Measurements from ENCODE around the gene GAL3ST3. TPM values are rescaled to one million over a fixed set of nuclear protein-coding genes. Genes with fewer than 3 reads are reported as not detected.
"Not testable (repeated sequence)": the region's sequence is repeated elsewhere in the genome, so short reads cannot be mapped to it uniquely, and the experiment has no call there.

GAL3ST3 gene
- total RNA-seq (not detected), polyA plus RNA-seq (not detected)

GRCh38 chr11:66048547-66049323, at the start of gene GAL3ST3:
GAL3ST3 (minus strand) TSS chr11:66049161; CDS start chr11:66045415, 3,746 bp downstream.
- DNase-seq (no peak), ATAC-seq (ENCODE audit: low read depth in 2 of 2) (no peak)
- no peaks in the 10 kb centered on the region for H3K27me3 ChIP-seq (ENCODE audit: control insufficient read depth, insufficient read depth, low read length)
- no peak within 1 kb of the TSS for H3K4me3 ChIP-seq (ENCODE audit: low read depth, low read length)
- Mint-ChIP-seq H3K9me3 (peaks cover 0 to 2% (median 0%) of the 10 kb centered on the region in 7 donors), H3K27me3 (peaks cover 22% of the 10 kb centered on the region), H3K4me3 (peak within 1 kb of the TSS in 2 of 4 donors; percentile 29 to 90), H3K27ac (peak within 1 kb of the TSS in 1 of 3 donors; percentile 9), H3K4me1 (peaks cover 10 to 49% (median 24%) of the 10 kb centered on the region in 4 donors), H3K36me3 (peaks cover 9% of the 10 kb centered on the region)
- H3K4me1 ChIP-seq (ENCODE audit: control insufficient read depth, insufficient read depth, low read length, poor library complexity, severe bottlenecking), result peaks cover 34% of the 10 kb centered on the region
- no peak within 1 kb of the TSS for H3K27ac ChIP-seq (ENCODE audit: insufficient read depth, low read length, poor library complexity, severe bottlenecking)
- H3K36me3 ChIP-seq (ENCODE audit: control insufficient read depth, insufficient read depth, low read length), result no peaks in the 10 kb centered on the region
- no peaks in the 10 kb centered on the region for H3K9me3 ChIP-seq (ENCODE audit: control insufficient read depth in 2 of 2, low read length in 2 of 2)

GRCh38 chr11:66092125-66092524, 43.2 kb upstream of the GAL3ST3 start:
- H3K4me1 Mint-ChIP-seq, result peaks cover 10 to 59% (median 33%) of the 10 kb centered on the region in 4 donors
- H3K36me3 ChIP-seq (ENCODE audit: control insufficient read depth, insufficient read depth, low read length); H3K4me3 Mint-ChIP-seq; H3K27ac Mint-ChIP-seq; H3K9me3 Mint-ChIP-seq; H3K27me3 ChIP-seq (ENCODE audit: control insufficient read depth, insufficient read depth, low read length); DNase-seq; H3K27ac ChIP-seq (ENCODE audit: insufficient read depth, low read length, poor library complexity, severe bottlenecking); ATAC-seq (ENCODE audit: low read depth in 2 of 2); H3K9me3 ChIP-seq (ENCODE audit: control insufficient read depth in 2 of 2, low read length in 2 of 2); H3K4me3 ChIP-seq (ENCODE audit: low read depth, low read length); H3K27me3 Mint-ChIP-seq: not testable (repeated sequence)
- peaks cover 15% of the 10 kb centered on the region for H3K36me3 Mint-ChIP-seq
- H3K4me1 ChIP-seq (ENCODE audit: control insufficient read depth, insufficient read depth, low read length, poor library complexity, severe bottlenecking), result peaks cover 25% of the 10 kb centered on the region

GRCh38 chr11:66090288-66090687, 41.3 kb upstream of the GAL3ST3 start:
- Mint-ChIP-seq H3K4me1 (peaks cover 10 to 61% (median 39%) of the 10 kb centered on the region in 4 donors), H3K4me3 (peak overlapping the region in 3 of 4 donors; percentile 22 to 62 (median 51)), H3K9me3 (peaks cover 0 to 1% (median 0%) of the 10 kb centered on the region in 7 donors), H3K36me3 (peaks cover 15% of the 10 kb centered on the region), H3K27ac (peak overlapping the region; percentile 58 to 62 (median 60)), H3K27me3 (no peaks in the 10 kb centered on the region)
- H3K27ac ChIP-seq (ENCODE audit: insufficient read depth, low read length, poor library complexity, severe bottlenecking), result no peak overlapping the region
- H3K36me3 ChIP-seq (ENCODE audit: control insufficient read depth, insufficient read depth, low read length), result peaks cover 2% of the 10 kb centered on the region
- H3K4me3 ChIP-seq (ENCODE audit: low read depth, low read length), result no peak overlapping the region
- ATAC-seq (ENCODE audit: low read depth in 2 of 2) (no peak), DNase-seq (no peak)
- H3K4me1 ChIP-seq (ENCODE audit: control insufficient read depth, insufficient read depth, low read length, poor library complexity, severe bottlenecking), result peaks cover 41% of the 10 kb centered on the region
- no peaks in the 10 kb centered on the region for H3K9me3 ChIP-seq (ENCODE audit: control insufficient read depth in 2 of 2, low read length in 2 of 2)
- no peaks in the 10 kb centered on the region for H3K27me3 ChIP-seq (ENCODE audit: control insufficient read depth, insufficient read depth, low read length)

GRCh38 chr11:66089067-66089466, 40.1 kb upstream of the GAL3ST3 start:
- ATAC-seq (ENCODE audit: low read depth in 2 of 2), result no peak
- no peaks in the 10 kb centered on the region for H3K27me3 ChIP-seq (ENCODE audit: control insufficient read depth, insufficient read depth, low read length)
- H3K36me3 ChIP-seq (ENCODE audit: control insufficient read depth, insufficient read depth, low read length), result peaks cover 2% of the 10 kb centered on the region
- peak overlapping the region in 2 of 4 donors; percentile 9 to 29 for H3K4me3 Mint-ChIP-seq
- H3K36me3 Mint-ChIP-seq, result peaks cover 21% of the 10 kb centered on the region
- H3K9me3 Mint-ChIP-seq, result peaks cover 0 to 1% (median 0%) of the 10 kb centered on the region in 7 donors
- peaks cover 53% of the 10 kb centered on the region for H3K4me1 ChIP-seq (ENCODE audit: control insufficient read depth, insufficient read depth, low read length, poor library complexity, severe bottlenecking)
- H3K4me3 ChIP-seq (ENCODE audit: low read depth, low read length), result no peak overlapping the region
- peak overlapping the region in 1 of 3 donors; percentile 25 for H3K27ac Mint-ChIP-seq
- no peaks in the 10 kb centered on the region for H3K9me3 ChIP-seq (ENCODE audit: control insufficient read depth in 2 of 2, low read length in 2 of 2)
- H3K4me1 Mint-ChIP-seq, result peaks cover 12 to 72% (median 49%) of the 10 kb centered on the region in 4 donors
- DNase-seq, result no peak
- no peaks in the 10 kb centered on the region for H3K27me3 Mint-ChIP-seq
- H3K27ac ChIP-seq (ENCODE audit: insufficient read depth, low read length, poor library complexity, severe bottlenecking), result no peak overlapping the region

GRCh38 chr11:66087148-66087908, 38.4 kb upstream of the GAL3ST3 start:
- H3K4me3 Mint-ChIP-seq, result peak overlapping the region; percentile 3 to 73 (median 59)
- Histone ChIP-seq H3K27ac (ENCODE audit: insufficient read depth, low read length, poor library complexity, severe bottlenecking) (peak overlapping the region; percentile 6), H3K4me1 (ENCODE audit: control insufficient read depth, insufficient read depth, low read length, poor library complexity, severe bottlenecking) (peaks cover 71% of the 10 kb centered on the region), H3K4me3 (ENCODE audit: low read depth, low read length) (peak overlapping the region; percentile 51), H3K9me3 (ENCODE audit: control insufficient read depth in 2 of 2, low read length in 2 of 2) (no peaks in the 10 kb centered on the region), H3K27me3 (ENCODE audit: control insufficient read depth, insufficient read depth, low read length) (no peaks in the 10 kb centered on the region), H3K36me3 (ENCODE audit: control insufficient read depth, insufficient read depth, low read length) (peaks cover 2% of the 10 kb centered on the region)
- H3K27ac Mint-ChIP-seq, result peak overlapping the region; percentile 79 to 92 (median 81)
- H3K36me3 Mint-ChIP-seq, result peaks cover 30% of the 10 kb centered on the region
- peaks cover 0 to 1% (median 0%) of the 10 kb centered on the region in 7 donors for H3K9me3 Mint-ChIP-seq
- H3K4me1 Mint-ChIP-seq, result peaks cover 25 to 82% (median 61%) of the 10 kb centered on the region in 4 donors
- ATAC-seq (ENCODE audit: low read depth in 2 of 2) (peak in 1 of 2 donors; percentile 31), DNase-seq (no peak)
- no peaks in the 10 kb centered on the region for H3K27me3 Mint-ChIP-seq

- H3K9me3 Mint-ChIP-seq, result peaks cover 0 to 1% (median 0%) of the 10 kb centered on the region in 7 donors
- Histone ChIP-seq H3K27ac (ENCODE audit: insufficient read depth, low read length, poor library complexity, severe bottlenecking) (peak overlapping the region; percentile 86), H3K27me3 (ENCODE audit: control insufficient read depth, insufficient read depth, low read length) (no peaks in the 10 kb centered on the region), H3K4me1 (ENCODE audit: control insufficient read depth, insufficient read depth, low read length, poor library complexity, severe bottlenecking) (peaks cover 88% of the 10 kb centered on the region), H3K4me3 (ENCODE audit: low read depth, low read length) (peak overlapping the region; percentile 49), H3K9me3 (ENCODE audit: control insufficient read depth in 2 of 2, low read length in 2 of 2) (no peaks in the 10 kb centered on the region), H3K36me3 (ENCODE audit: control insufficient read depth, insufficient read depth, low read length) (no peaks in the 10 kb centered on the region)
- peaks cover 39% of the 10 kb centered on the region for H3K36me3 Mint-ChIP-seq
- no peaks in the 10 kb centered on the region for H3K27me3 Mint-ChIP-seq
- DNase-seq (no peak), ATAC-seq (ENCODE audit: low read depth in 2 of 2) (no peak)
- peak overlapping the region in 3 of 4 donors; percentile 48 to 91 (median 78) for H3K4me3 Mint-ChIP-seq
- H3K4me1 Mint-ChIP-seq, result peaks cover 34 to 93% (median 77%) of the 10 kb centered on the region in 4 donors
- H3K27ac Mint-ChIP-seq, result peak overlapping the region; percentile 90 to 100 (median 92)
Measured at GRCh38 chr11:66084821-66085475, 36.0 kb upstream of the GAL3ST3 start.

GRCh38 chr11:66083767-66084166, 34.8 kb upstream of the GAL3ST3 start:
- peaks cover 93% of the 10 kb centered on the region for H3K4me1 ChIP-seq (ENCODE audit: control insufficient read depth, insufficient read depth, low read length, poor library complexity, severe bottlenecking)
- peak overlapping the region; percentile 49 for H3K4me3 ChIP-seq (ENCODE audit: low read depth, low read length)
- Mint-ChIP-seq H3K27ac (peak overlapping the region; percentile 90 to 100 (median 92)), H3K4me3 (peak overlapping the region; percentile 72 to 91 (median 78)), H3K27me3 (no peaks in the 10 kb centered on the region), H3K9me3 (peaks cover 0 to 1% (median 0%) of the 10 kb centered on the region in 7 donors), H3K36me3 (peaks cover 42% of the 10 kb centered on the region), H3K4me1 (peaks cover 42 to 96% (median 78%) of the 10 kb centered on the region in 4 donors)
- H3K27me3 ChIP-seq (ENCODE audit: control insufficient read depth, insufficient read depth, low read length), result no peaks in the 10 kb centered on the region
- ATAC-seq (ENCODE audit: low read depth in 2 of 2), result no peak
- H3K27ac ChIP-seq (ENCODE audit: insufficient read depth, low read length, poor library complexity, severe bottlenecking), result peak overlapping the region; percentile 86
- peaks cover 7% of the 10 kb centered on the region for H3K36me3 ChIP-seq (ENCODE audit: control insufficient read depth, insufficient read depth, low read length)
- DNase-seq, result no peak
- no peaks in the 10 kb centered on the region for H3K9me3 ChIP-seq (ENCODE audit: control insufficient read depth in 2 of 2, low read length in 2 of 2)
